Right atrium auricular region (tissue), 2 donors: Measurements from ENCODE around the gene EFEMP2. TPM values are rescaled to one million over a fixed set of nuclear protein-coding genes. Genes with fewer than 3 reads are reported as not detected.
"Not testable (repeated sequence)": the region's sequence is repeated elsewhere in the genome, so short reads cannot be mapped to it uniquely, and the experiment has no call there.

Experiments used
- DNase-seq: peaks from one replicate; pipeline ENCODE4 v3.0.0-alpha.2; 2019; ENCODE audit warnings: low spot score
- H3K27ac ChIP-seq, 2 donors: fragments of 200-600 bp; sonication (generic); 1 replicate in 1 of 2; 2 replicates in 1 of 2; pipeline ENCODE4 v1.5.1; 2016 to 2019
- H3K27me3 ChIP-seq, 2 donors: fragments of 200-600 bp; sonication (generic); one replicate each; pipeline versions ENCODE4 v1.5.1 to v1.6.0; 2017 to 2019
- H3K36me3 ChIP-seq: fragments of 200-600 bp; sonication (generic); one replicate; pipeline ENCODE4 v1.5.1; 2016
- H3K4me1 ChIP-seq, 2 donors: fragments of 200-600 bp; sonication (generic); one replicate each; pipeline versions ENCODE4 v1.5.1 to v1.6.0; 2017 to 2019
- H3K4me3 ChIP-seq, 2 donors: fragments of 200-600 bp; sonication (generic); 1 replicate in 1 of 2; 2 replicates in 1 of 2; pipeline ENCODE4 v1.5.1; 2017 to 2019; ENCODE audit warnings: mild to moderate bottlenecking in 1 of 2, moderate library complexity in 1 of 2
- H3K9me3 ChIP-seq, 2 donors: fragments of 200-600 bp; sonication (generic); one replicate each; pipeline ENCODE4 v1.5.1; 2019
- total RNA-seq, 2 donors: library from RNA; depleted of rRNA; stranded (reverse); fragments of >200 nt; gene quantifications; one replicate each; pipeline ENCODE4 v1.1.0, GENCODE V29; 2016
- TF ChIP-seq, protein P1 (sequence below), 2 donors: fragments of 200-600 bp; sonication (generic); IDR thresholded peaks; one replicate each; pipeline ENCODE4 v1.5.1; 2019; ENCODE audit warnings: antibody characterized with exemption in 2 of 2

EFEMP2 gene
- total RNA-seq, 2 donors from 2014 or later, result 117 to 156 TPM

DNA sequence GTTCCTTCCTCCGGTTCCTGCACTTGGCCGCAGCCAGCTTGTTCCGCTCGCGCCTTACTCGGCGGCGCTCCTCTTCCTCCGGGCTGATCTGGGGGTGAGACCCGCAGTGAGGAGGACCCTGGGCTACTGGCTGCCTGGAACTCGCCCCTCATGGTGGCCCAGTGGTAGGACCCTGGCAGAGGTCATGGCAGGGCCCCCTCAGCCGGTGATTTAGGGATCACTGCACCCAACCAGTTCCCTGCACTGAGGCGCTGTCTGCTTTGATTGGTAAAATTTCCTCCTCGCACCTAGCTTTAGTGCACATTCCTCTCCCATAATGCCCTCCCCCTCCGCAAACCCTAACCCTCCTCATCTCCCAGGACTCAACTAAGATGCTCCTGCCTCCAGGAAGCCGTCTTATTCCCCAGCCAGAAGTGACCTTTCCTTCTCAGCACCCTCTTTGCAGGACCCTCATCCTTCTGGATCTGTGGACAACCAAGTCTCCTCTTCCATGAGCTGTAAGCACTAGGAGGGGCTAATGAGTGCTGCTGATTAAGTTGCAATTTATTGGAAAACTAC is 21.5 kb upstream of the EFEMP2 start:
- DNase-seq, result no peak
- Histone ChIP-seq H3K27ac (peak overlapping the region; percentile 96 to 100), H3K27me3 (no peaks in the 10 kb centered on the region), H3K36me3 (no peaks in the 10 kb centered on the region), H3K4me1 (peaks cover 0 to 48% of the 10 kb centered on the region in 2 donors), H3K9me3 (no peaks in the 10 kb centered on the region), H3K4me3 (peak overlapping the region in 1 of 2 donors; percentile 73)
- TF ChIP-seq, protein P1, sequence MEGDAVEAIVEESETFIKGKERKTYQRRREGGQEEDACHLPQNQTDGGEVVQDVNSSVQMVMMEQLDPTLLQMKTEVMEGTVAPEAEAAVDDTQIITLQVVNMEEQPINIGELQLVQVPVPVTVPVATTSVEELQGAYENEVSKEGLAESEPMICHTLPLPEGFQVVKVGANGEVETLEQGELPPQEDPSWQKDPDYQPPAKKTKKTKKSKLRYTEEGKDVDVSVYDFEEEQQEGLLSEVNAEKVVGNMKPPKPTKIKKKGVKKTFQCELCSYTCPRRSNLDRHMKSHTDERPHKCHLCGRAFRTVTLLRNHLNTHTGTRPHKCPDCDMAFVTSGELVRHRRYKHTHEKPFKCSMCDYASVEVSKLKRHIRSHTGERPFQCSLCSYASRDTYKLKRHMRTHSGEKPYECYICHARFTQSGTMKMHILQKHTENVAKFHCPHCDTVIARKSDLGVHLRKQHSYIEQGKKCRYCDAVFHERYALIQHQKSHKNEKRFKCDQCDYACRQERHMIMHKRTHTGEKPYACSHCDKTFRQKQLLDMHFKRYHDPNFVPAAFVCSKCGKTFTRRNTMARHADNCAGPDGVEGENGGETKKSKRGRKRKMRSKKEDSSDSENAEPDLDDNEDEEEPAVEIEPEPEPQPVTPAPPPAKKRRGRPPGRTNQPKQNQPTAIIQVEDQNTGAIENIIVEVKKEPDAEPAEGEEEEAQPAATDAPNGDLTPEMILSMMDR (IDR thresholded peaks at IDR 0.05), result no peak

GRCh38 chr11:65892661-65893317 is 20.2 kb upstream of the EFEMP2 start:
- TF ChIP-seq, protein P1 (IDR thresholded peaks at IDR 0.05), result no peak
- Histone ChIP-seq H3K4me1 (peaks cover 0 to 57% of the 10 kb centered on the region in 2 donors), H3K36me3 (no peaks in the 10 kb centered on the region), H3K9me3 (no peaks in the 10 kb centered on the region), H3K27ac (peak overlapping the region; percentile 96 to 100), H3K4me3 (peak overlapping the region in 1 of 2 donors; percentile 73), H3K27me3 (no peaks in the 10 kb centered on the region)
- DNase-seq, result no peak

DNA sequence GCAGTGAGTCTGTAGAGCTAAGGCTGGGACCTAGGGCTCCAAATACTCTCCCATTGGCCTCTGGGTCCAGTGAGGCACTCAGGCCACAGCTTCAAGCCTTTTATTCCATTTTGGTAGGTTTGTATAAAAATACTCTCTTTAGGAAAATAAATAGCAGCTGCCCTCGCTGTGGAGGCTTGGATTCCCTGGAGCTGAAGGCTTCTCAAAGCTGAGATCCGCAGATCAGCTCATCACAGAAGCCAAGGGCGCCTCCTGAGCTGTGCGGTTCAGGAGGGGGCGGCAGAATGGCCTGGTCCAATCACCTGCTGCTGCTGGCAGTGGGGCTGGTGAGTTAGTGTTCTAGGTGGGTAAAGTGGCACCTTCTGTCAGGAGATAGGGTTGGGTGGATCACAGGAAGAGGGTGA is 19.5 kb upstream of the EFEMP2 start:
- DNase-seq, H3K27me3 ChIP-seq, H3K36me3 ChIP-seq, H3K9me3 ChIP-seq: not testable (repeated sequence)
- peak overlapping the region; percentile 96 to 100 for H3K27ac ChIP-seq
- H3K4me3 ChIP-seq, result peak overlapping the region; percentile 73 to 90
- peaks cover 0 to 64% of the 10 kb centered on the region in 2 donors for H3K4me1 ChIP-seq

DNA sequence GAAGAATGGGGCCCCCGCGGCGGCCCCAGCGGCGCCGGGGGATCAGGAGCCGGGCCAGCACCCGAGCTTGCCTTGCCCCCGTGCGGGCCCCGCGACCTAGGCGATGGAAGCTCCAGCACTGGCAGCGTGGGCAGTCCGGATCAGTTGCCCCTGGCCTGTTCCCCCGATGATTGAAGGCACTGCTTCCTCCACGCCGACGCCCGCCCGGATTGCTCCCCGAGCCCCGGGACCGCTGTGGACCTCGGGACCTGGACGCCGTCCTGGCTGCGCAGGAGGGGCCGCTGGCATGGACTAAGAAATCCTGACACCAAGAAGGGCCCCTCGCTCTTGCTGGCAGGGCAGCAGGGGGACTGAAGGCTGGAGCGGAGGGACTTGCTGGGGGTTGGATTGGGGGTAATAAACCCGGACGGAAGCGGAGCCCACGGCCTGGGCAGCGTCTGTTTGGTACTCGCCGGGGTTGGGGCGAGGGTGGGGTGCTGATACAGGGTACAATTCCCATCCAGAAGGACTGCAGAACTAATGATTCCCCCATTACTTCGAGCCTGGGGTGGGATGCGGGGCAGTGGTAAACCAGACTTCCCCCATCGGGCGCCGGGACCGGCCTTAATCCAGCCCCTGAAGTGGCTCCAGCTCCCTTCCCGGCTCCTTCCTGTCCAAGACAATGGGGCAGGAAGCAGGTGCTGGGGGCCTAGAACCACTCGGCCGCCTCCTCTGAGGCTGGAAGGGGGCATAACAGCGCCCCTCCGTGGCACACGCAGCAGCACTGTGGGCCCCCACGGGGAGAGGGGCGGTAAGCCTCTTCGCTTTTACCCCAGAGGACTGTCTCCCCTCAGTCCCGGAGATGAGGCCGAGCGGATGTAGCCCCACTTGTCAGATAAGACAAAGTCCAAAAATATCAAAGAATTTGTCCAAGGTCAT is 18.9 kb upstream of the EFEMP2 start:
- no peak for DNase-seq
- Histone ChIP-seq H3K4me3 (peak overlapping the region; percentile 73 to 90), H3K27ac (peak overlapping the region; percentile 96 to 100), H3K4me1 (peaks cover 0 to 70% of the 10 kb centered on the region in 2 donors), H3K36me3 (no peaks in the 10 kb centered on the region), H3K27me3 (no peaks in the 10 kb centered on the region), H3K9me3 (no peaks in the 10 kb centered on the region)
- TF ChIP-seq, protein P1 (IDR thresholded peaks at IDR 0.05), result peak; percentile 23 to 66

- H3K27me3 ChIP-seq, result no peaks in the 10 kb centered on the region
- DNase-seq, result peak; percentile 100
- TF ChIP-seq, protein P1 (IDR thresholded peaks at IDR 0.05), result peak in 1 of 2 donors; percentile 29
- no peaks in the 10 kb centered on the region for H3K9me3 ChIP-seq
- peaks cover 4% of the 10 kb centered on the region for H3K36me3 ChIP-seq
- peak within 1 kb of the TSS; percentile 73 to 90 for H3K4me3 ChIP-seq
- peaks cover 0 to 70% of the 10 kb centered on the region in 2 donors for H3K4me1 ChIP-seq
- peak within 1 kb of the TSS; percentile 96 to 100 for H3K27ac ChIP-seq
These were observed 18.0 kb upstream of the EFEMP2 start, which contains the start of gene CCDC85B for GRCh38 chr11:65890324-65891218. Gene CCDC85B (plus strand): TSS chr11:65890673. CDS start chr11:65890784, 111 bp downstream.
